ENCODE results near the gene MRPL43.

DNA sequence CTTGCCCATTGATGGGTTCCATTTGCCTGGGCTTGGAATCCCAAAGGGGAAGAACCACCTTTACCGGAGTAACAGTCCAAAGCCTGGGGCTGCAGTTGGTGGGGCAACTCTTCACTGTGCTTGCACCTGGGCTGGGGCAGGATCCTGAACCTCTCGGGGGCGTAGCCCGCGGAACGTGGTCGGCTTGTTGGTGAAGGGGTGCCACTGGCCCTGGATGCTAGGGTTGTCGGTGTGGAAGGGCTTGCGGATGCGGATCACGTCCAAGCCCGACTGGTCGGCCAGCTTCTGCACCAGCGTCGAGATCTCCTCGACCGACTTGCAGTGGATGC is 710 bp downstream of the MRPL43 start:
- no peak for TF ChIP-seq POLR2AphosphoS5 (IDR thresholded peaks at IDR 0.05; ENCODE audit: insufficient read depth in 1 of 2, low read depth in 1 of 2)
- TF ChIP-seq, protein P1, sequence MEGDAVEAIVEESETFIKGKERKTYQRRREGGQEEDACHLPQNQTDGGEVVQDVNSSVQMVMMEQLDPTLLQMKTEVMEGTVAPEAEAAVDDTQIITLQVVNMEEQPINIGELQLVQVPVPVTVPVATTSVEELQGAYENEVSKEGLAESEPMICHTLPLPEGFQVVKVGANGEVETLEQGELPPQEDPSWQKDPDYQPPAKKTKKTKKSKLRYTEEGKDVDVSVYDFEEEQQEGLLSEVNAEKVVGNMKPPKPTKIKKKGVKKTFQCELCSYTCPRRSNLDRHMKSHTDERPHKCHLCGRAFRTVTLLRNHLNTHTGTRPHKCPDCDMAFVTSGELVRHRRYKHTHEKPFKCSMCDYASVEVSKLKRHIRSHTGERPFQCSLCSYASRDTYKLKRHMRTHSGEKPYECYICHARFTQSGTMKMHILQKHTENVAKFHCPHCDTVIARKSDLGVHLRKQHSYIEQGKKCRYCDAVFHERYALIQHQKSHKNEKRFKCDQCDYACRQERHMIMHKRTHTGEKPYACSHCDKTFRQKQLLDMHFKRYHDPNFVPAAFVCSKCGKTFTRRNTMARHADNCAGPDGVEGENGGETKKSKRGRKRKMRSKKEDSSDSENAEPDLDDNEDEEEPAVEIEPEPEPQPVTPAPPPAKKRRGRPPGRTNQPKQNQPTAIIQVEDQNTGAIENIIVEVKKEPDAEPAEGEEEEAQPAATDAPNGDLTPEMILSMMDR (IDR thresholded peaks at IDR 0.05), result no peak
- no peak for TF ChIP-seq POLR2A (IDR thresholded peaks at IDR 0.05)

All from vagina (tissue), 2 donors.